GM12878 (cell line): Measurements from ENCODE around the gene SPDYC. TPM values are rescaled to one million over a fixed set of nuclear protein-coding genes. Genes with fewer than 3 reads are reported as not detected.

Experiments used
- ATAC-seq: fragments of 200-7000 bp; cut with Tn5 transposase; 3 replicates; pipeline ENCODE4 v1.9.1; 2020; ENCODE audit warnings: mild to moderate bottlenecking, moderate library complexity
- BruUV-seq: library from RNA; stranded (reverse); fragments of 400-500 nt; replicated peaks from 2 replicates; lab custom pipeline; 2021; lab: Mats Ljungman, UMichigan
- CTCF ChIA-PET: fragments of 300-600 bp; sonication (Branson Sonifier 250); formaldehyde crosslinking; extraction: SDS; loops from one replicate; lab custom pipeline; 2021; ENCODE audit warnings: inconsistent platforms; lab: Yijun Ruan, JAX
- POLR2A ChIA-PET: fragments of 350-600 bp; formaldehyde crosslinking; extraction: SDS; loops from one replicate; lab custom pipeline; 2021; ENCODE audit warnings: inconsistent platforms; lab: Charles Lee
- RAD21 ChIA-PET: fragments of 300-600 bp; sonication (Branson Sonifier 250); formaldehyde crosslinking; loops from one replicate; lab custom pipeline; 2023; ENCODE audit warnings: antibody characterized with exemption; ENCODE audit not compliant: unreplicated experiment; lab: Charles Lee
- SMC1A ChIA-PET: fragments of 300-600 bp; sonication (Branson Sonifier 250); formaldehyde crosslinking; loops from one replicate; lab custom pipeline; 2023; ENCODE audit not compliant: unreplicated experiment, uncharacterized antibody; lab: Charles Lee
- DNase-seq: peaks from one replicate; pipeline ENCODE4 v3.0.0-alpha.2; 2011; ENCODE audit warnings: low read depth, low spot score
- FAIRE-seq: peaks from 3 replicates; lab custom pipeline; 2011; peaks lifted over from hg19 to GRCh38; lab: Jason Lieb, UNC
- H2AFZ ChIP-seq: 2 replicates; pipeline ENCODE4 v1.6.0; 2011; ENCODE audit warnings: low read depth, low read length, control low read depth; ENCODE audit not compliant: control insufficient read depth
- H3K27ac ChIP-seq: 2 replicates; pipeline ENCODE4 v1.5.1; 2011; ENCODE audit warnings: control low read depth; ENCODE audit not compliant: control insufficient read depth, insufficient read depth
- H3K27me3 ChIP-seq, 2 experiments: replicated peaks in 1 of 2; 2 replicates each; pipeline versions ENCODE4 v1.6.0 to v1.6.1; 2011; ENCODE audit warnings: low read length in 1 of 2; ENCODE audit not compliant: control insufficient read depth in 2 of 2, insufficient read depth in 2 of 2
- H3K36me3 ChIP-seq, 2 experiments: 2 replicates each; pipeline ENCODE4 v1.5.1; 2011; ENCODE audit warnings: low read length in 1 of 2; ENCODE audit not compliant: control insufficient read depth in 2 of 2, insufficient read depth in 2 of 2
- H3K4me1 ChIP-seq: 2 replicates; pipeline ENCODE4 v1.6.1; 2011; ENCODE audit warnings: mild to moderate bottlenecking, low read length, moderate library complexity, mixed read lengths; ENCODE audit not compliant: control insufficient read depth, insufficient read depth
- H3K4me2 ChIP-seq: 2 replicates; pipeline ENCODE4 v1.6.0; 2011; ENCODE audit warnings: control low read depth; ENCODE audit not compliant: control insufficient read depth, insufficient read depth
- H3K4me3 ChIP-seq: fragments of 200-600 bp; sonication (generic); 2 replicates; pipeline ENCODE4 v1.5.1; 2016
- H3K79me2 ChIP-seq: 2 replicates; pipeline ENCODE4 v1.6.0; 2011; ENCODE audit warnings: low read length; ENCODE audit not compliant: control insufficient read depth, insufficient read depth
- H3K9ac ChIP-seq: 2 replicates; pipeline ENCODE4 v1.8.0; 2011; ENCODE audit warnings: low read length, control low read depth, mixed read lengths; ENCODE audit not compliant: control insufficient read depth, insufficient read depth
- H3K9me3 ChIP-seq: replicated peaks from 3 replicates; pipeline ENCODE4 v1.5.1; 2011; ENCODE audit warnings: mild to moderate bottlenecking, low read length; ENCODE audit not compliant: control insufficient read depth, insufficient read depth
- H4K20me1 ChIP-seq: 2 replicates; pipeline ENCODE4 v1.6.0; 2011; ENCODE audit not compliant: control insufficient read depth, insufficient read depth
- ATF7 ChIP-seq: fragments of 450-650 bp; IDR thresholded peaks from 2 replicates; pipeline ENCODE4 v1.6.1; 2016; ENCODE audit warnings: low read depth, mild to moderate bottlenecking
- BMI1 ChIP-seq: fragments of 450-650 bp; IDR thresholded peaks from 2 replicates; pipeline ENCODE4 v1.6.1; 2016; ENCODE audit warnings: mild to moderate bottlenecking, moderate library complexity, borderline replicate concordance
- EED ChIP-seq: sonication (generic); IDR thresholded peaks from 2 replicates; pipeline ENCODE4 v1.6.1; 2016; ENCODE audit warnings: antibody characterized with exemption, low read depth
- ESRRA ChIP-seq: IDR thresholded peaks from 2 replicates; pipeline ENCODE4 v1.6.1; 2012; ENCODE audit warnings: mild to moderate bottlenecking, low read length, improper control_type of control experiment
- EZH2 ChIP-seq: IDR thresholded peaks from 2 replicates; pipeline ENCODE4 v1.6.1; 2012; ENCODE audit warnings: low read depth, mild to moderate bottlenecking, control low read depth, inconsistent platforms, low read length, borderline replicate concordance; ENCODE audit not compliant: control insufficient read depth
- HDGF ChIP-seq: fragments of 450-650 bp; IDR thresholded peaks from 2 replicates; pipeline ENCODE4 v1.6.1; 2016; ENCODE audit warnings: antibody characterized with exemption
- PML ChIP-seq: IDR thresholded peaks from 2 replicates; pipeline ENCODE4 v1.6.1; 2012; ENCODE audit warnings: low read length, inconsistent platforms
- RFX5 ChIP-seq: IDR thresholded peaks from 2 replicates; pipeline ENCODE4 v1.6.1; 2011; ENCODE audit warnings: low read depth, low read length, improper control_type of control experiment
- SPI1 ChIP-seq: IDR thresholded peaks from 2 replicates; pipeline ENCODE4 v1.6.1; 2011; ENCODE audit warnings: low read depth, mild to moderate bottlenecking, low read length, moderate library complexity, borderline replicate concordance; ENCODE audit not compliant: insufficient read depth
- STAT1 ChIP-seq: fragments of 450-650 bp; conservative IDR thresholded peaks from 2 replicates; pipeline ENCODE4 v1.6.1; 2014; ENCODE audit warnings: antibody characterized with exemption, mild to moderate bottlenecking
- TARDBP ChIP-seq: IDR thresholded peaks from 2 replicates; pipeline ENCODE4 v1.6.1; 2016; ENCODE audit warnings: borderline replicate concordance
- WRNIP1 ChIP-seq: IDR thresholded peaks from 2 replicates; pipeline ENCODE4 v1.6.1; 2011; ENCODE audit warnings: low read depth, low read length, improper control_type of control experiment, borderline replicate concordance
- YBX1 ChIP-seq: fragments of 450-650 bp; IDR thresholded peaks from 2 replicates; pipeline ENCODE4 v1.6.1; 2016; ENCODE audit warnings: antibody characterized with exemption
- WGBS: methylation state at CpG from one replicate; pipeline ENCODE4 v1.1.6; 2016; ENCODE audit warnings: low lambda C conversion rate; ENCODE audit not compliant: insufficient replicate concordance, insufficient coverage; ENCODE audit errors: missing lambda C conversion rate; 5-methylcytosine and 5-hydroxymethylcytosine counted together
- in situ Hi-C: fragments of 300-500 bp; cut with MboI; formaldehyde crosslinking; loops from 9 replicates; pipeline ENCODE4 v1.14.3; 2018; ENCODE audit warnings: mixed read lengths
- intact Hi-C: fragments of 100-400 bp; cut with micrococcal nuclease; formaldehyde crosslinking; loops from one replicate; pipeline ENCODE4 v1.14.2; 2022; ENCODE audit not compliant: unreplicated experiment
- polyA plus RNA-seq, 11 experiments: library from polyadenylated mRNA; depleted of rRNA in 4 of 11; unstranded in 6 of 11; stranded (reverse) in 5 of 11; fragments of >200 nt; fragmentation: Nextera tagmentation in 4 of 11; fragmentation: Illumina TruSeq in 1 of 11; extraction: Ambion mirVana in 4 of 11; extraction: Trizol in 1 of 11; gene quantifications; 1 replicate in 1 of 11; 2 replicates in 10 of 11; pipeline versions ENCODE4 v1.2.1 to v1.2.3, GENCODE V29; 2011 to 2016; ENCODE audit warnings: inconsistent platforms in 2 of 11, missing spikeins in 2 of 11, low read depth in 1 of 11
- total RNA-seq, 4 experiments: library from RNA; depleted of rRNA in 3 of 4; stranded (reverse); fragments of >200 nt in 3 of 4; fragmentation: Illumina TruSeq in 1 of 4; extraction: Trizol in 1 of 4; gene quantifications; 2 replicates each; pipeline versions ENCODE4 v1.2.1 to v1.2.3, GENCODE V29; 2013 to 2021
- TF ChIP-seq, protein P1 (sequence below): fragments of 450-650 bp; IDR thresholded peaks from 2 replicates; pipeline ENCODE4 v1.6.1; 2017; ENCODE audit warnings: mild to moderate bottlenecking, moderate library complexity
- TF ChIP-seq, protein P2 (sequence below): fragments of 450-650 bp; IDR thresholded peaks from 2 replicates; pipeline ENCODE4 v1.6.1; 2018; ENCODE audit warnings: mild to moderate bottlenecking, low read depth, moderate library complexity; ENCODE audit not compliant: partially characterized antibody
- TF ChIP-seq, protein P3 (sequence below): fragments of 450-650 bp; formaldehyde crosslinking; IDR thresholded peaks from 2 replicates; pipeline ENCODE4 v1.5.0; 2022; ENCODE audit warnings: mild to moderate bottlenecking, missing genetic modification characterization

SPDYC gene
- total and polyA plus RNA-seq, 10 of the 15 experiments (the other 5 are each of a cell fraction or from before 2014, with no cell fraction given), result not detected

DNA sequence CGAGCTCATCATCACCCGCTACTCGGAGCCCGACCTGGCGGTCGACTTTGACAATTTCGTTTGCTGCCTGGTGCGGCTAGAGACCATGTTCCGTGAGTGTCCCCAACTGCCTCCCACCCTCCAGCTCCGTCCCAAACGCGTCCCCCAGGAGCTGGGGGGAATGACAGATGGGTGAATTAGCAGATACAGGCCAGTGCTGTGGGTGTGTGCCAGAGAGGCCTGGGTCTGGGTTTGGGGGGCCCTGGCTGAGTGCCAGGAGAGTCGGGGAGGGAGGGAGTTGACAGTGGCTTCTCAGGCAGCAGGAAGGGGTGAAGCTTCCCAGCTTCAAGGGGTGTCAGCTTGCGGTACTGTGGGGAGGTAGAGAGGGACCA, 40.3 kb downstream of the SPDYC start:
- Histone ChIP-seq H3K9me3 (no peaks in the 10 kb centered on the region), H2AFZ (no peak overlapping the region), H3K4me1 (peaks cover 7% of the 10 kb centered on the region), H3K27ac (no peak overlapping the region), H3K79me2 (no peaks in the 10 kb centered on the region), H3K4me2 (no peak overlapping the region), H3K36me3 (peaks cover 2 to 13% of the 10 kb centered on the region in 2 experiments; a peak in 3 of 4 replicates), H3K4me3 (no peak overlapping the region), H3K9ac (no peak overlapping the region), H4K20me1 (no peaks in the 10 kb centered on the region), H3K27me3 (no peaks in the 10 kb centered on the region)
- 94% methylated on average over 13 of the region's 14 CpGs for WGBS
- DNase-seq (no peak), FAIRE-seq (no peak), ATAC-seq (no peak)
- in situ Hi-C loops (no loop called here), intact Hi-C loops (no loop called here)
- ChIA-PET POLR2A (no interaction called here), RAD21 (no interaction called here), SMC1A (no interaction called here), CTCF (interaction anchor here (1.2 kb wide), 1 partner anchor 14 kb away, joined by 4 read pairs; no protein-coding TSS in a partner anchor)
- no TSS peak for BruUV-seq
- no peak for TF ChIP-seq HDGF
- TF ChIP-seq, protein P1, sequence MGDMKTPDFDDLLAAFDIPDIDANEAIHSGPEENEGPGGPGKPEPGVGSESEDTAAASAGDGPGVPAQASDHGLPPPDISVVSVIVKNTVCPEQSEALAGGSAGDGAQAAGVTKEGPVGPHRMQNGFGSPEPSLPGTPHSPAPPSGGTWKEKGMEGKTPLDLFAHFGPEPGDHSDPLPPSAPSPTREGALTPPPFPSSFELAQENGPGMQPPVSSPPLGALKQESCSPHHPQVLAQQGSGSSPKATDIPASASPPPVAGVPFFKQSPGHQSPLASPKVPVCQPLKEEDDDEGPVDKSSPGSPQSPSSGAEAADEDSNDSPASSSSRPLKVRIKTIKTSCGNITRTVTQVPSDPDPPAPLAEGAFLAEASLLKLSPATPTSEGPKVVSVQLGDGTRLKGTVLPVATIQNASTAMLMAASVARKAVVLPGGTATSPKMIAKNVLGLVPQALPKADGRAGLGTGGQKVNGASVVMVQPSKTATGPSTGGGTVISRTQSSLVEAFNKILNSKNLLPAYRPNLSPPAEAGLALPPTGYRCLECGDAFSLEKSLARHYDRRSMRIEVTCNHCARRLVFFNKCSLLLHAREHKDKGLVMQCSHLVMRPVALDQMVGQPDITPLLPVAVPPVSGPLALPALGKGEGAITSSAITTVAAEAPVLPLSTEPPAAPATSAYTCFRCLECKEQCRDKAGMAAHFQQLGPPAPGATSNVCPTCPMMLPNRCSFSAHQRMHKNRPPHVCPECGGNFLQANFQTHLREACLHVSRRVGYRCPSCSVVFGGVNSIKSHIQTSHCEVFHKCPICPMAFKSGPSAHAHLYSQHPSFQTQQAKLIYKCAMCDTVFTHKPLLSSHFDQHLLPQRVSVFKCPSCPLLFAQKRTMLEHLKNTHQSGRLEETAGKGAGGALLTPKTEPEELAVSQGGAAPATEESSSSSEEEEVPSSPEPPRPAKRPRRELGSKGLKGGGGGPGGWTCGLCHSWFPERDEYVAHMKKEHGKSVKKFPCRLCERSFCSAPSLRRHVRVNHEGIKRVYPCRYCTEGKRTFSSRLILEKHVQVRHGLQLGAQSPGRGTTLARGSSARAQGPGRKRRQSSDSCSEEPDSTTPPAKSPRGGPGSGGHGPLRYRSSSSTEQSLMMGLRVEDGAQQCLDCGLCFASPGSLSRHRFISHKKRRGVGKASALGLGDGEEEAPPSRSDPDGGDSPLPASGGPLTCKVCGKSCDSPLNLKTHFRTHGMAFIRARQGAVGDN, result no peak
- TF ChIP-seq YBX1, result no peak
- TF ChIP-seq PML, result no peak
- TF ChIP-seq BMI1, result no peak
- no peak for TF ChIP-seq EZH2
- TF ChIP-seq ESRRA, result no peak
- no peak for TF ChIP-seq EED
- TF ChIP-seq ATF7, result no peak
- TF ChIP-seq RFX5, result no peak
- TF ChIP-seq, protein P2, sequence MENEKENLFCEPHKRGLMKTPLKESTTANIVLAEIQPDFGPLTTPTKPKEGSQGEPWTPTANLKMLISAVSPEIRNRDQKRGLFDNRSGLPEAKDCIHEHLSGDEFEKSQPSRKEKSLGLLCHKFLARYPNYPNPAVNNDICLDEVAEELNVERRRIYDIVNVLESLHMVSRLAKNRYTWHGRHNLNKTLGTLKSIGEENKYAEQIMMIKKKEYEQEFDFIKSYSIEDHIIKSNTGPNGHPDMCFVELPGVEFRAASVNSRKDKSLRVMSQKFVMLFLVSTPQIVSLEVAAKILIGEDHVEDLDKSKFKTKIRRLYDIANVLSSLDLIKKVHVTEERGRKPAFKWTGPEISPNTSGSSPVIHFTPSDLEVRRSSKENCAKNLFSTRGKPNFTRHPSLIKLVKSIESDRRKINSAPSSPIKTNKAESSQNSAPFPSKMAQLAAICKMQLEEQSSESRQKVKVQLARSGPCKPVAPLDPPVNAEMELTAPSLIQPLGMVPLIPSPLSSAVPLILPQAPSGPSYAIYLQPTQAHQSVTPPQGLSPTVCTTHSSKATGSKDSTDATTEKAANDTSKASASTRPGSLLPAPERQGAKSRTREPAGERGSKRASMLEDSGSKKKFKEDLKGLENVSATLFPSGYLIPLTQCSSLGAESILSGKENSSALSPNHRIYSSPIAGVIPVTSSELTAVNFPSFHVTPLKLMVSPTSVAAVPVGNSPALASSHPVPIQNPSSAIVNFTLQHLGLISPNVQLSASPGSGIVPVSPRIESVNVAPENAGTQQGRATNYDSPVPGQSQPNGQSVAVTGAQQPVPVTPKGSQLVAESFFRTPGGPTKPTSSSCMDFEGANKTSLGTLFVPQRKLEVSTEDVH, result no peak
- TF ChIP-seq STAT1, result no peak
- TF ChIP-seq WRNIP1, result no peak
- TF ChIP-seq TARDBP, result no peak
- no peak for TF ChIP-seq SPI1
- TF ChIP-seq, protein P3, sequence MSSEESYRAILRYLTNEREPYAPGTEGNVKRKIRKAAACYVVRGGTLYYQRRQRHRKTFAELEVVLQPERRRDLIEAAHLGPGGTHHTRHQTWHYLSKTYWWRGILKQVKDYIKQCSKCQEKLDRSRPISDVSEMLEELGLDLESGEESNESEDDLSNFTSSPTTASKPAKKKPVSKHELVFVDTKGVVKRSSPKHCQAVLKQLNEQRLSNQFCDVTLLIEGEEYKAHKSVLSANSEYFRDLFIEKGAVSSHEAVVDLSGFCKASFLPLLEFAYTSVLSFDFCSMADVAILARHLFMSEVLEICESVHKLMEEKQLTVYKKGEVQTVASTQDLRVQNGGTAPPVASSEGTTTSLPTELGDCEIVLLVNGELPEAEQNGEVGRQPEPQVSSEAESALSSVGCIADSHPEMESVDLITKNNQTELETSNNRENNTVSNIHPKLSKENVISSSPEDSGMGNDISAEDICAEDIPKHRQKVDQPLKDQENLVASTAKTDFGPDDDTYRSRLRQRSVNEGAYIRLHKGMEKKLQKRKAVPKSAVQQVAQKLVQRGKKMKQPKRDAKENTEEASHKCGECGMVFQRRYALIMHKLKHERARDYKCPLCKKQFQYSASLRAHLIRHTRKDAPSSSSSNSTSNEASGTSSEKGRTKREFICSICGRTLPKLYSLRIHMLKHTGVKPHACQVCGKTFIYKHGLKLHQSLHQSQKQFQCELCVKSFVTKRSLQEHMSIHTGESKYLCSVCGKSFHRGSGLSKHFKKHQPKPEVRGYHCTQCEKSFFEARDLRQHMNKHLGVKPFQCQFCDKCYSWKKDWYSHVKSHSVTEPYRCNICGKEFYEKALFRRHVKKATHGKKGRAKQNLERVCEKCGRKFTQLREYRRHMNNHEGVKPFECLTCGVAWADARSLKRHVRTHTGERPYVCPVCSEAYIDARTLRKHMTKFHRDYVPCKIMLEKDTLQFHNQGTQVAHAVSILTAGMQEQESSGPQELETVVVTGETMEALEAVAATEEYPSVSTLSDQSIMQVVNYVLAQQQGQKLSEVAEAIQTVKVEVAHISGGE (CRISPR knock-in tag), result no peak
